Activated T-cell treated with anti-CD3 and anti-CD28 coated beads, Interleukin-2, amount 50 U/mL, for 1 hour (primary cell): Measurements from ENCODE around the gene ABI3BP.
"Not testable (repeated sequence)": the region's sequence is repeated elsewhere in the genome, so short reads cannot be mapped to it uniquely, and the experiment has no call there.

Source experiments
- DNase-seq: peaks from one replicate; pipeline ENCODE4 v3.0.0-alpha.2; 2020

ABI3BP gene

DNA sequence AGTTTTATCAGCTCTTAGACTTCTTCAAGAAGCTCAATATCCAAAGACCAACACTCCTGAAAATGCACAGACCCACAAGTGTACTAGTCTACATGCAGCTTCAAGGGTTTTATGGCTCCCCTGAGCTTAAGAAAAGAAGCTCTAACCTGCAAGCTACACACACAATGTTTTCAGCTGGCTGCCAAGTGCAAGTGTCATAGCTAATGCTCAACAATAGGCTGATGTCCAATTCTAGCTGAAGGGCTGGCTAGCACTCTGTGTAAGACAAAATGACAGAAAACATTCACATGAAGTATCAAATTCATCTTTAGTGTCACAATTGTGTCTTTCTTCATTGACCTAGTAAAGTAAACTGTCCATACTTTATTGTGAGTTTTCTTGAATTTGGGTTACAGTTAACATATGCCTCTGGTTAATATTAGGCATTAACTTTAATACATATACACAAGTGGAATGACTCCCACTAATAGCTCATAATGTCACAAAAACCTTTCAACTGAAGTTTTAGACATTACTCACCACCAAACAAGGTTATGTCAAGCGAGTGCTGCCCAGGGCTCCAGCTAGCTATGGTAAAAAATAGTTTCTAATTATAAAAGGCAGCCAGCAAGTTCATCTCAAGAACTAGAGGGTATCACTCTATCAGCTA lies 15.1 kb downstream of the ABI3BP start:
- no peak for DNase-seq

DNA sequence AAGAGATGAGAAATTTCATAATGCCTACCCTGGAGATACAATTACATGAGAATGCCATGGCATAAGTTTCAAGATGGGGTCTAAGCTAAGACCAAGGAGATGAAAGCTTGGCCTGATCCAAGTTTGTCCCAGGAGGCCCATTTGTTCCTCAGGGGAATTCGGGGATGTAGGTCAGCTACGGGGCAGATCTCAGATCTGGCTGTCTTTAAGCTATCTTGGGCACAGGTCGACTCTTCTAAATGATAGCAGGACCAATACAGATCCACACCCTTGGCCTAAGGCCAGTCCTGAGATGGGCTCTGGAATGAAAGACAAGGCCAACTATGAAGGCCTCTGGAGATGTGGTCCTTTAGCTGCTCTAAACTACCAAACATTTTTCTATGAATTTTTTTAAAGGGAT lies 16.6 kb downstream of the ABI3BP start:
- DNase-seq: no peak

DNA sequence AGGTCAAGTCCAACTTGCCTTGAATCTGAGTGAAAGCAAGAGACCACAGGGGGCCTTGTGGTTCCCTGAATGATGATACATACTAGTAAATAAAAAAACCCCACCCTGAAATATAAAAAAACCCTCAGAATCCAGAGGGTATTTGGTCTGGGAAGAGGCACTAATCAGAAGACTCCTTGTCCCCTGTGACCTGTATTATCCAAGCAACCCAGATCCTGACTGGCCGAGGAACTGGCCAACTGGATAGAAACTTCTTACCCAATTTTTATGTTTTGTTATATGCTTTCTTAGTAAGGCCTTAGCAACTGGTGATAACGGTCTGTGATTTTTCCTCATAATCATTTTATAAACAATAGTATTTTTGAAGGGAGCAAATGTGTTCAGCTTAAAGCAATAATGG lies 17.5 kb downstream of the ABI3BP start:
- DNase-seq: no peak

DNA sequence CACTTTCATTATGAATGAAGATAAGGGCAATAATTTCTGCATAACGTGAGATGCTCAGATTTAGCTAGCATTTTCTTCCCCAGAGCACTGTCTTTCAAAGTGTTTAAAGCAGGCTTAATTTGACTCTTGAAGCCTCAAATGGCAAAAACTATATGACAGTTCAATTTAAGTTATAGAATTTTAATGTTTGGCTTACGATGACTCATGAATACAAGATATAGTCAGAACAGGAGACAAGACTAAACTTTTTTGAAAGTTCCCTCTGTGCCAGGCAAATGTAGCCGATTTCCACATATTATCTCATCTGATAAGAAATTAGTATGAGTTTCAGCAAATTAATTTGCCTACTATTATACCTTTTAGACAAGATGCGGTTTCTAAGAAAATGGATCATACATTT lies 19.6 kb downstream of the ABI3BP start:
- DNase-seq: no peak

DNA sequence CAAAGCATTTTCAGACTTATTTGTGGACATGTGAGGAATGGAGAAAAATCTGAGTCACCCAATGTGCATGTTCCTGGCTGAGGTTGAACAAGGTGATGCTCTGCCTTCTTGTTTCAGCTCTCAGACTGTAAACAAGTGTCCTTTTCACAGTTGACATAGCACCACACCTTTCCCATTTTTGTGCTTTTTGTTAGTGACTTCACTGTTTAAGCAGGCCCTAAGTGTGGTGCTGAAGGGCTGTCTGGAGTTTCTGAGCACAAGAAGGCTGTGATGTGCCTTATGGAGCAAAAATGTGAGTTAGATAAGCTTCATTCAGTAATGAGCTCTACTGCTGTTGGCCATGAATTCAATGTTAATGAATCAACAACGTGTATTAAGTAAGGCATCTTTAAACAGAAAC lies 20.4 kb downstream of the ABI3BP start:
- no peak for DNase-seq

DNA sequence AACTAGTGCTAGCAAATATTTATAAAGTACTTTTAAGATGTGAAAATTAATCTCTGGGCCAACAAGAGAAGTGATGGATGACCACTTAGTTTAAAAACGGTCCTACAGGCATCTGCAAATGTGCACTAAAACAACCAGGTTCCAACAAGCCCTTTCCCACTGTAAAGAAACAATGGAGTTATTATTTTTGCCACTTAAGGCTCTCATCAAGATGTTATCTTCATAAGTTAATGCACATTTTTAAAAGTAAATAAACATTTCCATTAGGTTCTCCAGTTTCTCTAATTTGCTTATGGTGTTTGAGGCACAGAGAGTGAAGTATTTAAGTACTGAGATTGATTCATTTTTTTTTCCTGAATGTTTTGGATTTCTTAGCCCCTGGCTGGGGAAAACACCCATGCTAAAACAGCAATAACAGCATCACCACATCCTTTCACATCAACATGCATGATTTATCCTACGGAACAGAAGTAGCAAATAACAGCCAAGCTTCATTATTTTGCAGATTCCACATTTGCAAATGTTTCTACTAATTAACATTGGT lies 20.8 kb downstream of the ABI3BP start:
- DNase-seq: no peak

DNA sequence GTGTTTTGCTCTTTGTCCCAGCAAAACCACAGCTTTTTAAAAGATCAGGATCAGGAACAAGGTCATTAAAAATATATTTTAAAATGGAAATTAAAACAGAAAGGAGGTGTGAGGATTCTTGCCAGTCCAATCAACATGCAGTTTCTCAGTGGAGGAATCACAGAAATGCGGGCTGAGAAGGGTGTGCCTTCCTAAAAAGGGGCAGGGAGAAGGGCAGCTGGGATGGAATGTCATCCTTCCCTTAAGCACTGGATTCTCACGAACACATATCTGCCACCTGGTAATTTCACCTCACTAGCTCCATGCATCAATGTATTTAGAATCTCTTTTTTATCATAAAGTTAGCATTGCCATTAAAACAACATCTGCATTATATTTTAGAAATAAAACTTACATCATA lies 21.4 kb downstream of the ABI3BP start:
- DNase-seq: no peak

DNA sequence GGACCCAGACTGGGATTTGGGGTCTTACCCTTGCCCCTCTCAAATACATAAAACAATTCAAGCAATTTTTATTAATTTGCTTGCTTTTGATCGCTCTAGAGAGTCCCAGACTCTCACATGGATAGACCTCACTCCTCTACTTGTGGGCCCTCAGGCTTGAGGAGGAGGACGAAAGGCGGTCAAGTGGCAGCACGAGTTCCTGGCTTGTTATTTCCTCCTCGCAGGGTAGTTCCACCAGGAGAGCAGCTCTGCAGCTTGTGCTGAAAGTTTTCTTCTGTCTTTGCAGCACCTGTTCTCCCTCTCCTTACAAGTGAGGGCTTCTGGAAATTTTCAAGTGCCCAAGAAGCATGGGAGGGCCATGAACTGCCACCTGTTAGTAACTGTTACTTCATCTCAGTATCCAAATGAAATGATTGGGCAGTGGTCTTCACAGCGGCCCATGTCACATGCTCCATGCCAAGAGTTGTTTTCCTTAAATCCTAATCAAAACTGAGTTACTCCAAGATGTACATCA lies 22.7 kb downstream of the ABI3BP start:
- DNase-seq: no peak

DNA sequence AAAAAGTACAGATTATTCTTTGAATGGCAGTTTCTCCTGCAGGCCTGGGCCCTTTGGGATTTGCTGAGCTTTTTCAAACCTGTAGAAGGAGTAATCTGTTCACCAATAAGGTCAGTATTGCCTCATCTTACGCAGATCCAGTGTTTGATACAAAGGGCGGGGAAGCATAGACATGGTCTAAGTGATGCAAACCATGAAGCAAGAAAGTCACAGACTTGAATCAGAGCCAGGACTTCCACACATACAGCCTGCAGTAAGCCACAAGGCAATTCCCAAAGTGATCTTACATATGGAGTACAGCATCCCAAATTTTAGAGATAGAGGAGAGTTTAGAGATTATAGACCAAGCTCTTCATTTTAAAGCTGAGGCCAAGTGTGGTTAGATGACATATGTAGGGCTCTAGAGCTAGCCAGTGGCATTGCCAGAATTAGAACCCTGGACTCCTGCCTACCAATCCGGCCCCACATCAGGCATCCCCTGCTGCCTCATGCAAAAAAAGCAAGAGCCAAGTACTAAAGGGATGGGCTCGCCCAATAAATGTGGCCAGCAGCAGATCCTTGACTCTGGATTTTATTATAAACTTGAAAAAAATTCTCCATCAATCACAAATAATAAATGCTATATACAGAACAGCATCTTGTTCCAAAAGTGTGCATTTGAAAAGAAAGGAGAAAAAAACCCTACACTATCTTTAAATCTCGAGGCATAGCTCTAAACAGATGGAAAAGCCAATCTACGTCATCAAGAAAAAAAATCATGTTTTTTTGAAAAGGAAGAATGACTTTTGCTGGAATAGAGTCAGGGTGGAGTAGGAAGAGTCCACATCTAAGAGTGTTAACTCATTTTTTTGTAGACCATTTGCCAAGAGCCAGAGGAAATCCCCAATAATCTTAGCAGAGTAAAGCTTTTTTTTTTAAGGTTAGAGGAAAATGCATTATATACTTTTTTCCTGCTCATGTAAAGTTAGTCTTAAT lies 24.0 kb downstream of the ABI3BP start:
- no peak for DNase-seq

DNA sequence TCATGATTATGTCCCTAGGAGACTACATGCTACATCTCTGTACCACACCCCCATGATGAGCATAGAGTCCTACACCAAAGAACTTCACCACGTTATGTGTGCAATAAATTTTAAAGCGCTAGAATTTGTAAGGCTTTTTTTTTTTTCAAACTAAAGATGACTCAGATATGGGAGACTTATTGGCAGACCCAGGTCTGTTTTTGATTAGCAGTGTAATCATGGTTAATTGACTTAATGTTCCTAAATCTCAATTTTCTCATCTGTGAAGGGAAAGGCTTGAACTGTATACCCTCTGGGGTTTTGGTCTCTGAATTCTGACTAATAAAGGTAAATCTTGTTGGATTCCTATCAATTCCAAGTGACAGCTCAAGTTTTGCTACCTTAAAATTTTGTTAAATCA lies 26.4 kb downstream of the ABI3BP start:
- no peak for DNase-seq

DNA sequence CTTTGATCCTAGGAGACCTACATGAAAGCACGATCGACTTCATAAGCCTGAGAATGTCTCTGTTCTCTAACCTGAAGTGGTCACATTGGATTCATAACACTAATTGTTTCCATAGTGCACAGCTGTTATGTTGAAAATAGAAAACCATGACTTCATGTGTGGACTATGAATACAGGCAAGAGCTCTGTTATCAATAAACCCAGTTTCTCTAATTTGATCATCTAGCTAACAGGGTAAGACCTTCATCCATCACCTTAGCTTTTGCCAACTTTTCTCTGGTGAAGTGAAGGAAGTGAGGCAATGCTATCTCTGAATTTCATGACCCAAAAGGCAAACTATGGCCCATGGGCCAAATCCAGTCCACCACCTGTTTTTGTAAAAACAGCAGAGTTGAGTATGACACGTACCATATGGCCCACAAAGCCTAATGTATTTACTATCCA lies 27.2 kb downstream of the ABI3BP start:
- DNase-seq: no peak

DNA sequence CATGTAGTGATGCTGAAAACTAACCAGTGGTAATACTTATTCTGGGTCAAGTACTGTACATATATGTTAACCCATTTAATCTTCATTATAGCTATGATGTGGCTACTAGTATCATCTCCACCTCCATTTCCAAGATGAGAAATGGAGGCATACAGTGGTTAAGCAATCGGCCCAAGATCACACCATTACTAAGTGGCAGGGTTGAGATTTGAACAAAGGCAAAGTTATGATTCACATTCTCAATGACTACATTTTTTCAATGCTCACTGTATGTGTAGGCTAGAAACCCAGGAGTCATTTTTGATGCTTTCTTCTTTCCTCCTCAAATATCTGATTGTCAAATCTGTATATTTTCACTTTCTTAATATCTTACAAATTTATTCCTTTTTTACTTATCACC lies 30.2 kb downstream of the ABI3BP start:
- no peak for DNase-seq

DNA sequence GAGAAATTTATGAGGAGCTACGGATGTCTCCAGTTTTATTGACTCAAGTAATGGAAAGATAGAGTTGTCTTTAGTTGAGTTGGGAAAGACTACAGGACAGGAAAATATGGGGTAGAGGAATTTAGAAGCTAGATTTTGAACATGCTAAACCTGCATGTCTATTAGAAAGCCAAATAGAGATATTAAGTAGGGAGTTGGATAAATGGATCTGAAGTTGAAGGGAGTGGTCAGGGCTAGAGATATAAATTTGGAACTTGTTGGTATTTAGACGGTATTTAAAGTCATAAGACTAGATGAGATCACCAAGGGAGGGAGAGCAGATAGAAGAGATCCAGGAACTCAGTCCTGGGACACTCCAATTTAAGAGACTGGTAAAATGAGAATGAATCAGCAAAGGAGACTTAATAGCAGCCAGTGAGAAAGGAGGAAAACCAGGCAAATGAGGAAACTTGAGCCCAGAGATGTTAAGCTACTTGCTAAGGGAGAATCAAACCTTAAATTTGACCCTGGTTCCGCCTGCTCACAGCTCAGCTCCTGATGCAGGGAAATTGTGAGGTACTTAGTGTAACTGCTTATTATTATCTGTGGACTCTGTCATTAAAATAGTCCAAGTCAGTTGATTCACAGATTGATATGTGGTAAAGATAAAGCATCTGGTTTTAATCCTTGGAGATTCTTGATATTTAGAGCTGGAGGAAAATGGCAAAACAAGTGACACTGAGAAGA lies 35.8 kb downstream of the ABI3BP start:
- DNase-seq: no peak

DNA sequence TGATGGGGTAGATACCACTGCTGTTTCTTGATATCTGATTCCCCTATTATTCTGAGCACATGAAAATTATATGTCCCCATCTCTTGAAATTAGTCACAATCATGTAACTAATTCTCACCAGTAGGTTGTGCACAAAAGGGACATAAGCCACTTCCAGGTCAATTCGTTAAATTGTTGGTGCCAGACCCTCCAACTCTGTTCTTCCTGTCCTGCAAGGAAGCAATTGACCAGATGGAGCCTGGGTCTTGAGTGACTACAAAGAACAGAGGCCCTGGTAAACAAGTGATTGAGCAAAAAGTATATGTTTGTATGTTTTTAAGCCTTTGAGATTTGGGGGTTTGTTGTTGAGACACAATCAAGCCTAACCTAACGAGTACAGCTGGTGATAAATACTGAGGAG lies 36.9 kb downstream of the ABI3BP start:
- no peak for DNase-seq

DNA sequence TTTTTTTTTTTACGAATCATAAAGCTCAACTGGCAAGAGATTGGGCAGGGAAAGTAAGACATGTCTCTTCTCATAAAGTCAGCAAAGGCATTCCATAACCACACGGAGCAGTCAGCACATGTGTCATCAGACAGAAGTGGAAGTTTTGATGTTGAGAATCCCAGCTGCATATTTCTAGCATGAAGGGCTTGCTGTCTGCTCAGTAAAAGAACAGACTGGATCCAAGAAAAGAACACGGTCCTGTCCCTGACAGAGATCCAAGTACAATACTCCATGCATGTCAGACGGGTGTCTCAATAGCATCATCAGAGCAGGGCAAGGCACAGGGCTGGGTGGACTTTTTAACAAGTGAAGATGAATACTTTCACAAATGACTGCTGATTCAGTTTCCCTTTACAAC lies 38.2 kb downstream of the ABI3BP start:
- DNase-seq: no peak

DNA sequence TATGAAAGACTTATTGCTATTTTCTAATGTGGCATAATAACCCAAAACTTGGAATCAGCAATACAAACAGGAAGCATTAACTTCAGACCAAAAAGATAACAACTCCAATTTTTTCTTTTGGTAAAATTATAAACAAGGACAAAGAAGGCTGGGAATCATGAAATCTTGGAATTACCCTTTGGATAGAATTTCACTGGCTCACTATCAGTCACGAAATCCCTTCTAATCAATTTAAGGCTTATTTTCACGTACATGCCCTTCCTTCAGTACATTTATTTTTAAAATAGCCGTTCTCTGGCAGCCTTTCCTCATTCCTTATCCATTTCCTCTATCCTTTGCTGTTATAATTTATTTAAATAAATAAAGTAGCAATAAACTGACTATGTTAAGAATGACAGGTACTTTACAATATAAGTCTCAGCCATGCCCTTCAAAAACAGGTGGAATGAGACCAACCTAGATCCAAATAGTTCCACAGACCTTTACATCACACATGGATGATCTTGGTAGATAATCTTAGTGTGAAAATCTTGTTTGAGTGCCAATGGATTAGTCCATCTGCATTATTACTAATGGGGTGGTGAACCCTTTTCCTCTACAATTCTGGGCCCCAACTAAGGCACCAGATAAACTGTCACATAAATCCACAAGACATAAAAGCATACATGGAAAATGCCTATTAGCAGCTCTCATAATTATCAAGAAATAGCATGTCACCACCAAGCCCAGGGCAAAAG lies 38.9 kb downstream of the ABI3BP start:
- no peak for DNase-seq

DNA sequence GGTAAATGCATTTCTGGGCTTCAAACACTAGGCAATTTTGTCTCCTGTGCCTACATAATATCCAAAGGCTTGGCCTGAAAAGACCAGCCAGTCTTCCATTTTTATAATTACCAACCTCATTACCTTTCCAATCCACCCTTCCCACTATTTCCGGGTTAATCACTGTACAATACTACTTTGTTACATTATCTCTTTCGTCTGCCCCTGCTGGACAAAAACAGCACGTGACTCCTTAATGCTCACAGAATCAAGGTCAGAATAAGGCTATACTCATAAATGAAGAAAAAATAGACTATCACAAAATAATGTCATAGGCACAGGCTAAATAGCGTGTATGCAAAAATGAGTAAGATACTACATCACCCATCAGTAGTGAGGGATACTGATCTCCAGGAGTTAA lies 40.1 kb downstream of the ABI3BP start:
- DNase-seq: no peak

DNA sequence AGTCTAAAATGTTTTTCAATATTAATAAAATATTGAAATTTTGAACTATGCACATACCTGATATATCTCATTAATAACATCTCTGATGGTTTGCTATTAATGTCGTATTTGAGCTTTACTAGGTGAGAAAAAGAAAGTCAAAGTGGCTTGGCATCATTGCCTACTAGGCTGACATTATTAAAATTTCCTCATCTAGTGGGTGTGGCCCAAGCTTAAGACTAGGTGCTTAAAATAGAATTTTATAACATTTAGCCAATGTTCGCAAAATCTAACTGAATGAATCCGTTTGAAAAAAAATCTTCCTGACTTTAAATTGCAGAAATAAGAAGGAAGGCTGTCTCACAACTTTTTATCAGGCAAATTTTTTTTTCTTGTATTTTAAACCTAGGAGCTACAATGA lies 46.1 kb downstream of the ABI3BP start:
- DNase-seq: no peak

DNA sequence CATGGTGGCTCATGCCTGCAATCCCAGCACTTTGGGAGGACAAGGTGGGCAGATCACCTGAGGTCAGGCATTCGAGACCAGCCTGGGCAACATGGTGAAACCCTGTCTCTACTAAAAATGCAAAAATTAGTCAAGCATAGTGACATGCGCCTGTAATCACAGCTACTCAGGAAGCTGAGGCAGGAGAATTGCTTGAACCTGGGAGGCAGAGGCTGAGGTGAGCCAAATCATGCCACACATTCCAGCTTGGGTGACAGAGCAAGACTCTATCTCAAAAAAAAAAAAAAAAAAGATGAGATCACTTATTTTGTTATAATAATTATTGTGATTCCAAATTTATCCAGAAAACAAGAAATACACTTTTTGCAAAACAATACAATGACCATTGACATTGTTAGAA lies 47.1 kb downstream of the ABI3BP start:
- DNase-seq: not testable (repeated sequence)

DNA sequence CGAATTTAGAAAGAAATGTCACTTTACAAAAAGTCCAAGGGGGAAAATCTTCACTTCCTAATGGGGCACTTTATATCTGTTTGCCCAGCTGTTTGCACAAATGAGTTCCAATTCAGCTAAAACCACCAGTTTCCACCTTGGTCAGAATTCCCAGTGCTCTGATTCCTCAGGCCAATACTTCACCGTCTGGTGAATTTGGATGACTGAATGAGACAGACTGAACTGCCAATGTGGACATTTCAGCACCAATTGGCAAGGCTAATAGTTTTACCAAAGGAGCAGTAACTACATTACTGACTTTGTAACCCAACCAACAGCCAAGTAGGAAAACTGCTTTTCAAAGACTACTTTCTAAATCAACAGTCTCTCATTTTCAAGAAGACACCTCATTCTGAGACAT lies 51.8 kb downstream of the ABI3BP start:
- no peak for DNase-seq

DNA sequence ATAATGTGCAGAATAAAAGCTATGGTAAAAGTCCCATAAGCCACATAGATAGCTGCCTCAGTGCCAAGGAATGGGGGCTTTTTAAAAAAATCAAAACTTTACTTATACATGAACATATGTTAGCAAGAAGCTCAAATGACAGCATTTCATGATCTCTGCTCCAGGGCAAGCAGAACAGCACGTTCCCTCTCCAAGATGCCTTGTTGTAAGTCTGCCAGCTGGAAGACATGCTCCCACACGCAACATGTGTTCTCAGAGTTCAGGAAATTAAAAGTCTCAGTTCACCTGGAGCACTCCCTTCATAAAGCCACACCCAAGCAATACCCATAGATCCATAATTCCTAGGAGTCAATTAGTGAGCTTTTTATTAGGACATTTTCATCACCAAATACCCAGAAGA lies 52.2 kb downstream of the ABI3BP start:
- DNase-seq: no peak

DNA sequence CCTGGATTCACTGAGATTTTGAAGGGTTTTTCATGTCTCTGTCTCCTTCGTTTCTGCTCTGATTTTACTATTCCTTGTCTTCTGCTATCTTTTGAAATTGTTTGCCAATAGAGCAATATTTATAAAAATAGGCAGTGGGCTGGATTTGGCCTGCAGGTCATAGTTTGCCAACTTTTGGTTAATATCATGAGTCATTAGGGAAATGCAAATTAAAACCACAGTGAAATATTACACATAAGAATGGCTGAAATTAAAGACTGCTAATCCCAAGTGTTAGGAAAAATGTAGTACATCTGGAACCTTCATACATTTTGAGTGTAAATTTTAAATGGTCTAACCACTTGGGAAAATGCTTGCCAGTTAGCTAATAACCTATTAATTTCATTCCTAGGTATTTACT lies 56.3 kb downstream of the ABI3BP start:
- DNase-seq: no peak
